RPMI8226 (cell line): ENCODE measurements around the gene CAMK1.
"Not testable (repeated sequence)": the region's sequence is repeated elsewhere in the genome, so short reads cannot be mapped to it uniquely, and the experiment has no call there.

Source experiments
- DNase-seq: peaks from one replicate; pipeline ENCODE4 v3.0.0-alpha.2; 2015

CAMK1 gene

DNA sequence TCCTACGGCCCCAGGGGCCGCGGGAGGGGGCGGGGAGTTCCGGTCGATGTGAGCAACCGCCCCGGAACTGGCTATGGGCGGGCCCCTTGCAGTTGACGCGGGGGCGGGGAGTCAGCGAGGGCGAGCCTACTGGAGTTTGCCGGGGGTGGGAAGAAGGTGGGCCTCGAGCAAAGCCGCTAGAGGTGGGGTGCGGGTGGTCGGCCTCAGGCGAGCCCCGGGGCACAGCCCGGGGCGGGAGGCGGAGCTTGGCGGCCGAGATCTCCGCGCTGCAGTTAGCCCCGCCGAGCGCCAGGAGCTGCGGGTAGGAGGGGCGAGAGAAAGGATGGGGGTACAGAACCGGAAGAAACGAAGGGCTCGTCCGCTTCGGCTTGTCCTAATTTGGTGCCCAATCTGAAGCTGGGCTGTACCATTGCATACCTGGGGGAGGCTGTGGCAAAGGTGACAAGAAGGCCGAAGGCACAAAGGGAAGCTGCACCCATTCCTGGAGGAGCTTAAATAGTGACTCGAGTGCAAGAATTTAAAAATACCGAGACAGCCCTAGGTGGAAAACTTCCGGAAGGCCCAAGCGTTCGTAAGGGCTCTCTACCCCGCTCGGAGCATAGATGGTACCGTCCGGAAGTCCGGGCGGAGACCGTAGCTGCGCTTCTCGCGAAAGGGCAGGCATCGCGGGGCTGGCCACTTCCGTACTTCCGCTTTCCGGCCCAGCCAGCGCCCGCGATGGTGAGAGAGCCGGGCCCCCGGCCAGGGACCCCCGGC, 22.8 kb upstream of the CAMK1 start, which contains the start of the genes ARPC4 and TADA3:
TSS of gene ARPC4 (plus strand) at position 678 of the 756 bp plus-strand sequence. CDS start at position 718, 40 bp downstream.
TSS of gene TADA3 (minus strand) at position 69 of the 756 bp plus-strand sequence. CDS start 1,007 bp downstream, outside the sequence.
- DNase-seq = peak; percentile 96

DNA sequence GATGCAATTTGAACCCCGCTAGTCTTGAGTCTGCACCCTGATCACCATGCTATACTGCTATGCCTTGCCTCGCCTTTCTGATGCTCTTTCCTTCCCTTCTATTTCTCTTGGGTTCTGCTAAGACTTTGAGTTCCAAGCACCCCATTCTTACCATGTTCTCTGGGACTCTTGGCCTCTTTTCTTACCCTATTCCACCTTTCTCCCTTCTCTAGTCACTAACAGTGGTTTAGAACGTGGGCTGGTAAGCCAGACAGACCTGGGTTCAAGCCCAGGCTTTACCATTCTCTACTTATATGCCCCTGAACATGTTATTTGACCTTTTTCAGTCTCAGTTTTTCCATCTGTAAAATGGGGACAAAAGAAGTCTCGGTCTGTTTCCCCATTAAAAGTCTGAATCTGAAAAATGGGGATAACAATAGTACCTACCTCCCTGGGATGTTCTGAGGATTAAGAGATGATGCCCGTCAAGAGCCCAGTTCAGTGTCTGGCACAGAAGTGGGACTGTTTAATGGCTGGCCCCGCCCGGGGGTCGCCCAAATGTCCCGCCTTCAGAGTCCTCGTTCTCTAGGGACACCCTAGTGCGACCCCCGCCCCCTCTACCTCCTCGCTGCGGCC, 22.1 kb upstream of the CAMK1 start:
- no peak for DNase-seq

- DNase-seq = no peak
Measured at GRCh38 chr3:9791127-9791526, 21.4 kb upstream of the CAMK1 start.

DNA sequence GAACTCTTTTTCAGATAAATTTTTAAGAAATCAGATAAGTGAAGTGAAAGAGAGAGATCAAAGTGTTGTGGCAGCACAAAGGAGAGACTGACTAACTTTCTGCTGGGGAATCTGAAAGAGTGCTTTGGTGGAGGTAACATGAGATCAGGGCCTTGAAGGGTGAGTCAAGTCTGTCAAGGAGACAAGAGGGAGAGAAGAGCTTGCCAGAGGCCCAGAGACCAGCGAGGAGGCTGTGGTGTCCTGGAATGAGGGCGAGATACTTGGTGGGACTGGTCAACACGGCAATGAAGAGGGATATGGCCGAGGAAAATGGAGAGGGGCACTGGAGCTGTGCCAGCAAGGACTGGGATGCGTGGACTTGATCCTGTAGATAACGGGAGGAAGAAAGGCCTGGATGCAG, 18.0 kb upstream of the CAMK1 start:
- no peak for DNase-seq

DNA sequence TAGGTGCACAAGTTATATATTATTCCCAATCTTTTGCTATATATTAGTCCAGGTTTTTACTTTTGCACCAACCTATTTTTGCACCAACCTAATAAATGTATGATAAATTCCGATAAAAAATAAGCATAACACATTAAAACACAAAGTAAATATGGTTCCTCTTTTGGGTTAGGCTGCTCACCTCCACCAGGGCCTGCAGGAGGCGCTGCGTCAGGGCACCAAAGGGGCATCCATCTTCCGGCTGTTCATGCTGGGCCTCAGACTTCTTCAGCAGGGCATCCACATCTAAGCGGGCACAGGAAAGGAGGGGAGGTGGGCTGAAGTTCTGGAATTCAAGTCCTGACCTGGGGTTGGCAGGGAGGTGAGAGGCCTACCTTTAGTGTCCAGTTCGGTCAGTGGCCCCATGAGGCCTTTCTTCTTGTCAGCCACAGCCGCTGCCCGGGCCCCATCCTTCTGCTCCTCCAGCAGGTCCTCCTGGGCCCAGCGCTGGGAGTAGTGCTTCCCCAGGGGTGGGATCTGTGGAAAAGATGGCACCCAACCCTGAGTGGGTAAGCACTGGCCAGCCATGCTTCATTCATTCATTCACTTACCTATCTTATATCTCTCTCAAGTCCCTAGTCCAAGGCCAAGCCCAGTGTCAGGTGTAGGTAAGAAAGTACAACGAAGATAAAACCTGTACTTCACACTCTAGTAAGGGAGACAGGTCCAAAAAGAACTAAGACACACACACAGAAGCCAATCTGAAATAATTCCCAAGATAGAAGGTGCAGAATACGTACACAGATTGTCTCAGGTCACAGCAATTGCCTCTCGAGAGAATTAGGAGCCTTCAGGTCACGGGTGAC, 17.3 kb upstream of the CAMK1 start:
- DNase-seq = no peak

DNA sequence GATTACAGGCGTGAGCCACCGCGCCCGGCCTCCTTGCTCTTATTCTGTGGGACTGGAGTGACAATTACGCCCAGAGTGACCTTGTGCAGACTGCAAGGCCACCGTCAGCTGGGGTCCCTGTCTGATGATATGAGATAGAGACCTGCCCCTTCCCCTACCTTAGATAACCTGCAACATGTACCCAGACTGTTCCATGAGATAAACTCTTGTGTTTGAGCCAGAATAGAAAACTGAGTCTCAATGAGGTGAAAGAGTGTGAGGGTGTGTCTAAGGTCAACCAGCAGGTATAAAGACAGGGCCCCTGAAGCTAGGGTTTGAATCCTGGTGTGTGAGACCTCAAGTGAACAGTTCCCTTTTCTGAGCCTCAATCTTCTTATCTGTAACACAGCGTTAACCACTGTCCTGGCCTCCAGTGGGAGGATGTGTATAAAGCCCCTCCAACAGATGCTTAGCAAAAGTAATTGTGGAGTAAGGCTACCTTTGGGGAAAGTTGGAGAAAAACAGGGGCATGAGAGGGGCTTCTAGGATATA, 16.5 kb upstream of the CAMK1 start:
- DNase-seq = no peak

DNA sequence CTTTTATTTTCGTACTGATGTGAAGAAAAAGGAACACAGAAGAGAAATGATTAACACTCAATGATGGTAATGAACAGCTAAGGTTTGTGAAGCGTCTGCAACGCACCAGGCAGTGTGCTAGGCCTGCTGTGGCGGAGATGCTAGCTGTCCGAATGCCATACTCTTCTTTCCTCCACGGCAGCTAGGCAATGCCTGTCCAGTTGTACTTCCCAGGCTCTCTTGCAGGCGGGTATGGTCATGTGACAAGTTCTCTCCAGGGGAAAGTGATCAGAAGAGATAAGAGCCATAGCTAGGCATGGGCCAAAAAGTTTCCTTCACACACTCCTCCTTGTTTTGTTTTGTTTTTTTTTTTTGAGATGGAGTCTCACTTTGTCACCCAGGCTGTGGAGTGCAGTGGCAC, 15.9 kb upstream of the CAMK1 start:
- DNase-seq = no peak

GRCh38 chr3:9784965-9785364, 15.2 kb upstream of the CAMK1 start:
- DNase-seq = no peak

GRCh38 chr3:9783954-9784353, 14.2 kb upstream of the CAMK1 start:
- no peak for DNase-seq

DNA sequence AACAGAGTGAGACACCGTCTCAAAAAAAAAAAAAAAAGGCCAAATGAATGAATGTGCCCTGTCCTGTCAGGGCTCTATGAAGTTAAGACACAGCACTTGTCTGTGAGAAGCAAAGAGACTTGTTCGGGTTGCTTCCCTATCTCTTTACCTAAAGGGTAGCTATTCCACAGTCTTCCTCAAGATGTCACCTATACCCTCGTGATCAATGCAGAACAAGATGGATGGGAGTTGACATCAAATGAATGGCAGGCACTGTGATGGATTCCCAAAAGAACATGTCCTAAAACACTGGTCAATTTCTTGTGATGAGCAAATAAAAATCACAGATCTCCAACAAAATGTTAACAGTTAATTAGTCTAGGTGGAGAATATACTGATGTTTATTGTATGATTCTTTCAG, 13.0 kb upstream of the CAMK1 start:
- peak; percentile 20 for DNase-seq

GRCh38 chr3:9781978-9782603, 12.3 kb upstream of the CAMK1 start:
- no peak for DNase-seq

DNA sequence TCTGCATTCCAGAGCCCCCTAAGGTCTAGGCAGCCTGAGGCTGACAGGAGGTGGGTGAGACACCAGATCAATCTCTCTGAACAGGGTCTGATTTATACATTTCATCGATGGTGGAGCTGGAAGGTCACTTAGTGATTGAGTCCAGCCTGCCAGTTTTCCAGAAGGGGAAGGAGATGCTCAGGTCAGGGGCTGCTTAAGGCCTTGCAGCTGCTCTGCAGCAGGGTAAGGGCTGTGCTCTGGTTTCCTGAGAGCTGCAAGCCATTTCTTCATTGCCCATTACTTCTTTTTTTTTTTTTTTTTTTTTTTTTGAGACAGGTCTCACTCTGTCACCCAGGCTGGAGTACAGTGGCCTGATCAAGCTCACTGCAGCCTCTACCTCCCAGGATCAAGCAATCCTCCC, 11.8 kb upstream of the CAMK1 start:
- no peak for DNase-seq

GRCh38 chr3:9780910-9781309, 11.2 kb upstream of the CAMK1 start:
- no peak for DNase-seq

DNA sequence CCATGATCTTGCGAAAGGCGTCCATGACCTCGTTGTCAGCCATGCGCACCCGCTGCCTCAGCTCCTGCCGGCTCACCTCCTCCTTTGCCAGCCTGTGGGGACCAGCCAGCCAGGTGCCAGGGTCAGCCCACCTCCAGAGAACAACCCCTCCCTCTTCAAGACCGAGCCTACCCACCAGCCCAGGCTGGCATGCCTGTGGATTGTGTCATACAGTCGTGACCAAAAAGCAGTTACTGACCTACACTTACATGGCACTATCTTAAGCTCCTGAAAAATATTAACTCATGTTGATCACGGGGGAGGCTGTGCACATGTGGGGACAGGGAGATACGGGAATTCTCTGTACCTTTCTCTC, 10.7 kb upstream of the CAMK1 start:
- DNase-seq = no peak

DNA sequence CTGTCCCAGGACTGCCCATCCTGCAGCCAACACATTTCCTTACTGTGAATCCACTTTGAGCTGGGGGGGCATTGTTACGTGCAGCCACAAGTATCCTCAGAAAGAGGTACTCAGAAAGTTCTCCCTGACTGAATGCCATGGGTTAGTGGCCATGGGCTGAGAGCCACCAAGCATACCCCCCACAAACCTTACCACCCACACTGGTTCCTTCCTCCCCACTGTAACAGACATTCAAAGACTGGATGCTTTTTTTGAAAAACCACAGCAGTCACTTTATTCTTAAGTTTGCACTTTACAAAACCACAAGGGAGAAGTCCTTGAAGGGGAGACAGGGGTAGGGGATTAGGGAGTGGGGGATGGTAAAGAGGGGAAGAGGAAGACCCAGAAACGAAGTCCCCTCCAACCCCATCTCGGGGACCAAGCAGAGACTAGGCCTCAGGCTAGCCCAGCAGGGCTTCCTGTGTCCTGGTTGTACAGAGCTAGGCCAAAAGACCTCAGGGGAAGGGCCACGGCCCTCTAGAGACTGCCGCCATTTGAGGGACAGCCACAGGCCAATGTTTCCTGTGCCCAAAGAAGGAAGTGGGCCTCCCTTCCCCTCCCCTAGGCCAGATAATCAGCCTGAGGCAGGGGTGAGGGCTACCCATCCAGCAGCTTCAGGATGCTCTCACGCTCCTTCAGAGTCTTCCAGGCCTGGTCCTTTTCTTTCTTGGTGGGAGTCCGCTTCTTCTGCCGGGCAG, 10.1 kb upstream of the CAMK1 start:
- no peak for DNase-seq

- DNase-seq = no peak
Measured at GRCh38 chr3:9779075-9779593, 9.4 kb upstream of the CAMK1 start.

- DNase-seq = no peak
Measured at GRCh38 chr3:9778143-9779074, 8.7 kb upstream of the CAMK1 start.

- DNase-seq = no peak
Measured at GRCh38 chr3:9777694-9778021, 7.9 kb upstream of the CAMK1 start.

- no peak for DNase-seq
Measured at GRCh38 chr3:9776896-9777693, 7.3 kb upstream of the CAMK1 start.

GRCh38 chr3:9771007-9771406, 1.3 kb upstream of the CAMK1 start:
- not testable (repeated sequence) for DNase-seq
